ENCODE data around the gene ZNF76.

GRCh38 chr6:35309611-35310264, 50.2 kb downstream of the ZNF76 start:
- no peak for TF ChIP-seq TCF7 (IDR thresholded peaks at IDR 0.05; ENCODE audit: low read depth)
- TF ChIP-seq, protein P1, sequence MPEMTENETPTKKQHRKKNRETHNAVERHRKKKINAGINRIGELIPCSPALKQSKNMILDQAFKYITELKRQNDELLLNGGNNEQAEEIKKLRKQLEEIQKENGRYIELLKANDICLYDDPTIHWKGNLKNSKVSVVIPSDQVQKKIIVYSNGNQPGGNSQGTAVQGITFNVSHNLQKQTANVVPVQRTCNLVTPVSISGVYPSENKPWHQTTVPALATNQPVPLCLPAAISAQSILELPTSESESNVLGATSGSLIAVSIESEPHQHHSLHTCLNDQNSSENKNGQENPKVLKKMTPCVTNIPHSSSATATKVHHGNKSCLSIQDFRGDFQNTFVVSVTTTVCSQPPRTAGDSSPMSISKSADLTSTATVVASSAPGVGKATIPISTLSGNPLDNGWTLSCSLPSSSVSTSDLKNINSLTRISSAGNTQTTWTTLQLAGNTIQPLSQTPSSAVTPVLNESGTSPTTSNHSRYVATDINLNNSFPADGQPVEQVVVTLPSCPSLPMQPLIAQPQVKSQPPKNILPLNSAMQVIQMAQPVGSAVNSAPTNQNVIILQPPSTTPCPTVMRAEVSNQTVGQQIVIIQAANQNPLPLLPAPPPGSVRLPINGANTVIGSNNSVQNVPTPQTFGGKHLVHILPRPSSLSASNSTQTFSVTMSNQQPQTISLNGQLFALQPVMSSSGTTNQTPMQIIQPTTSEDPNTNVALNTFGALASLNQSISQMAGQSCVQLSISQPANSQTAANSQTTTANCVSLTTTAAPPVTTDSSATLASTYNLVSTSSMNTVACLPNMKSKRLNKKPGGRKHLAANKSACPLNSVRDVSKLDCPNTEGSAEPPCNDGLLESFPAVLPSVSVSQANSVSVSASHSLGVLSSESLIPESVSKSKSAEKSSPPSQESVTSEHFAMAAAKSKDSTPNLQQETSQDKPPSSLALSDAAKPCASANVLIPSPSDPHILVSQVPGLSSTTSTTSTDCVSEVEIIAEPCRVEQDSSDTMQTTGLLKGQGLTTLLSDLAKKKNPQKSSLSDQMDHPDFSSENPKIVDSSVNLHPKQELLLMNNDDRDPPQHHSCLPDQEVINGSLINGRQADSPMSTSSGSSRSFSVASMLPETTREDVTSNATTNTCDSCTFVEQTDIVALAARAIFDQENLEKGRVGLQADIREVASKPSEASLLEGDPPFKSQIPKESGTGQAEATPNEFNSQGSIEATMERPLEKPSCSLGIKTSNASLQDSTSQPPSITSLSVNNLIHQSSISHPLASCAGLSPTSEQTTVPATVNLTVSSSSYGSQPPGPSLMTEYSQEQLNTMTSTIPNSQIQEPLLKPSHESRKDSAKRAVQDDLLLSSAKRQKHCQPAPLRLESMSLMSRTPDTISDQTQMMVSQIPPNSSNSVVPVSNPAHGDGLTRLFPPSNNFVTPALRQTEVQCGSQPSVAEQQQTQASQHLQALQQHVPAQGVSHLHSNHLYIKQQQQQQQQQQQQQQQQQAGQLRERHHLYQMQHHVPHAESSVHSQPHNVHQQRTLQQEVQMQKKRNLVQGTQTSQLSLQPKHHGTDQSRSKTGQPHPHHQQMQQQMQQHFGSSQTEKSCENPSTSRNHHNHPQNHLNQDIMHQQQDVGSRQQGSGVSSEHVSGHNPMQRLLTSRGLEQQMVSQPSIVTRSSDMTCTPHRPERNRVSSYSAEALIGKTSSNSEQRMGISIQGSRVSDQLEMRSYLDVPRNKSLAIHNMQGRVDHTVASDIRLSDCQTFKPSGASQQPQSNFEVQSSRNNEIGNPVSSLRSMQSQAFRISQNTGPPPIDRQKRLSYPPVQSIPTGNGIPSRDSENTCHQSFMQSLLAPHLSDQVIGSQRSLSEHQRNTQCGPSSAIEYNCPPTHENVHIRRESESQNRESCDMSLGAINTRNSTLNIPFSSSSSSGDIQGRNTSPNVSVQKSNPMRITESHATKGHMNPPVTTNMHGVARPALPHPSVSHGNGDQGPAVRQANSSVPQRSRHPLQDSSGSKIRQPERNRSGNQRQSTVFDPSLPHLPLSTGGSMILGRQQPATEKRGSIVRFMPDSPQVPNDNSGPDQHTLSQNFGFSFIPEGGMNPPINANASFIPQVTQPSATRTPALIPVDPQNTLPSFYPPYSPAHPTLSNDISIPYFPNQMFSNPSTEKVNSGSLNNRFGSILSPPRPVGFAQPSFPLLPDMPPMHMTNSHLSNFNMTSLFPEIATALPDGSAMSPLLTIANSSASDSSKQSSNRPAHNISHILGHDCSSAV (CRISPR knock-in tag; IDR thresholded peaks at IDR 0.05; ENCODE audit: borderline replicate concordance) = no peak
- no peak for TF ChIP-seq STAG1 (CRISPR knock-in tag; IDR thresholded peaks at IDR 0.05)
- TF ChIP-seq, protein P2, sequence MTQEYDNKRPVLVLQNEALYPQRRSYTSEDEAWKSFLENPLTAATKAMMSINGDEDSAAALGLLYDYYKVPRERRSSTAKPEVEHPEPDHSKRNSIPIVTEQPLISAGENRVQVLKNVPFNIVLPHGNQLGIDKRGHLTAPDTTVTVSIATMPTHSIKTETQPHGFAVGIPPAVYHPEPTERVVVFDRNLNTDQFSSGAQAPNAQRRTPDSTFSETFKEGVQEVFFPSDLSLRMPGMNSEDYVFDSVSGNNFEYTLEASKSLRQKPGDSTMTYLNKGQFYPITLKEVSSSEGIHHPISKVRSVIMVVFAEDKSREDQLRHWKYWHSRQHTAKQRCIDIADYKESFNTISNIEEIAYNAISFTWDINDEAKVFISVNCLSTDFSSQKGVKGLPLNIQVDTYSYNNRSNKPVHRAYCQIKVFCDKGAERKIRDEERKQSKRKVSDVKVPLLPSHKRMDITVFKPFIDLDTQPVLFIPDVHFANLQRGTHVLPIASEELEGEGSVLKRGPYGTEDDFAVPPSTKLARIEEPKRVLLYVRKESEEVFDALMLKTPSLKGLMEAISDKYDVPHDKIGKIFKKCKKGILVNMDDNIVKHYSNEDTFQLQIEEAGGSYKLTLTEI (CRISPR knock-in tag; conservative IDR thresholded peaks at IDR 0.05) = no peak
- TF ChIP-seq POLR2AphosphoS5 (IDR thresholded peaks at IDR 0.05; ENCODE audit: low read depth, low read length) = no peak
- TF ChIP-seq GLI4 (CRISPR knock-in tag; IDR thresholded peaks at IDR 0.05; ENCODE audit: borderline replicate concordance) = no peak
- no peak for TF ChIP-seq TCF12 (IDR thresholded peaks at IDR 0.05)
- no peak for TF ChIP-seq TCF12 (CRISPR knock-in tag; IDR thresholded peaks at IDR 0.05)
- TF ChIP-seq ZNF230 (CRISPR knock-in tag; IDR thresholded peaks at IDR 0.05) = no peak
- no peak for TF ChIP-seq PHF8 (CRISPR knock-in tag; IDR thresholded peaks at IDR 0.05)
- TF ChIP-seq JUND (CRISPR knock-in tag; IDR thresholded peaks at IDR 0.05) = no peak
- no peak for TF ChIP-seq CTCF (CRISPR knock-in tag; IDR thresholded peaks at IDR 0.05)
- no peak for TF ChIP-seq POLR2A (IDR thresholded peaks at IDR 0.05; ENCODE audit: insufficient read depth in 1 of 2, low read depth in 2 of 2, low read length in 2 of 2)
